Body of pancreas (tissue), 4 donors: ENCODE results near the gene FBXL15.

Experiments
- POLR2A ChIP-seq, 3 donors: fragments of 450-650 bp; IDR thresholded peaks; one replicate each; pipeline ENCODE4 v1.6.1; 2016; ENCODE audit warnings: antibody characterized with exemption in 3 of 3, mild to moderate bottlenecking in 2 of 3
- TF ChIP-seq, protein P1 (sequence below), 7 experiments: fragments of 450-650 bp in 4 of 7; fragments of 200-600 bp in 3 of 7; sonication (generic) in 3 of 7; IDR thresholded peaks; one replicate each; pipeline ENCODE4 v1.5.1; 2016 to 2019; ENCODE audit warnings: antibody characterized with exemption in 7 of 7

DNA sequence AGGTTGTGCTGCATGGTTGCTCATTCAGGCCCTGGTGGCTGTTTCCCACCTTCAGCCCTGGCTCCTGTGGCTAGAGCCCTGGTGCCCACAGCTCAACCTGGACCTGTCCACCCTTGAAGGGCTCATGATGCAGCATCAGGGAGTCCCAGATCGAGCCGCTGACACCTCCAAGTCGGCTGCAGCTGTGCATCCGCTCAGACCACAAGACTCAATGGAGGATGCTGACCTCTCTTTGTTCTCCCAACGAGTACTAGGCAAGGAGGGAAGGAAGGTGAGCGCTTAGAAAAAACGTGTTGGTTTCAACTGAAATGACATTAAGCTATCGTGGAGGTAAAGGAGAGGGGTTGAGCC lies 40.2 kb downstream of the FBXL15 start:
- TF ChIP-seq, protein P1, sequence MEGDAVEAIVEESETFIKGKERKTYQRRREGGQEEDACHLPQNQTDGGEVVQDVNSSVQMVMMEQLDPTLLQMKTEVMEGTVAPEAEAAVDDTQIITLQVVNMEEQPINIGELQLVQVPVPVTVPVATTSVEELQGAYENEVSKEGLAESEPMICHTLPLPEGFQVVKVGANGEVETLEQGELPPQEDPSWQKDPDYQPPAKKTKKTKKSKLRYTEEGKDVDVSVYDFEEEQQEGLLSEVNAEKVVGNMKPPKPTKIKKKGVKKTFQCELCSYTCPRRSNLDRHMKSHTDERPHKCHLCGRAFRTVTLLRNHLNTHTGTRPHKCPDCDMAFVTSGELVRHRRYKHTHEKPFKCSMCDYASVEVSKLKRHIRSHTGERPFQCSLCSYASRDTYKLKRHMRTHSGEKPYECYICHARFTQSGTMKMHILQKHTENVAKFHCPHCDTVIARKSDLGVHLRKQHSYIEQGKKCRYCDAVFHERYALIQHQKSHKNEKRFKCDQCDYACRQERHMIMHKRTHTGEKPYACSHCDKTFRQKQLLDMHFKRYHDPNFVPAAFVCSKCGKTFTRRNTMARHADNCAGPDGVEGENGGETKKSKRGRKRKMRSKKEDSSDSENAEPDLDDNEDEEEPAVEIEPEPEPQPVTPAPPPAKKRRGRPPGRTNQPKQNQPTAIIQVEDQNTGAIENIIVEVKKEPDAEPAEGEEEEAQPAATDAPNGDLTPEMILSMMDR (IDR thresholded peaks at IDR 0.05), result no peak
- no peak for TF ChIP-seq POLR2A (IDR thresholded peaks at IDR 0.05)
